Common myeloid progenitor, CD34-positive (primary cell): ENCODE data around the gene GRHL3.
"Not testable (repeated sequence)": the region's sequence is repeated elsewhere in the genome, so short reads cannot be mapped to it uniquely, and the experiment has no call there.

Experiments used
- CTCF ChIA-PET: fragments of 350-600 bp; sonication (Branson Sonifier 250); formaldehyde crosslinking; loops from one replicate; lab custom pipeline; 2021; ENCODE audit warnings: antibody characterized with exemption; lab: Charles Lee
- POLR2A ChIA-PET: fragments of 350-600 bp; sonication (Branson Sonifier 250); formaldehyde crosslinking; loops from one replicate; lab custom pipeline; 2021; ENCODE audit warnings: antibody characterized with exemption; lab: Charles Lee
- DNase-seq, 3 donors: peaks; one replicate each; pipeline versions ENCODE4 v3.0.0 to v3.0.0-alpha.2; 2013
- H3K27ac ChIP-seq, 2 experiments: 1 replicate in 1 of 2; 2 replicates in 1 of 2; pipeline ENCODE4 v1.7.0; 2013; ENCODE audit warnings: inconsistent platforms in 2 of 2, low read length in 2 of 2, mild to moderate bottlenecking in 2 of 2, low read depth in 1 of 2, moderate library complexity in 1 of 2; ENCODE audit not compliant: severe bottlenecking in 2 of 2, insufficient read depth in 1 of 2, poor library complexity in 1 of 2
- H3K27me3 ChIP-seq, 5 experiments: replicated peaks in 2 of 5; 1 replicate in 3 of 5; 2 replicates in 2 of 5; pipeline versions ENCODE4 v1.6.1 to v1.7.0; 2013; ENCODE audit warnings: low read length in 4 of 5, mild to moderate bottlenecking in 2 of 5, moderate library complexity in 2 of 5, inconsistent platforms in 1 of 5; ENCODE audit not compliant: insufficient read depth in 5 of 5, control insufficient read depth in 4 of 5
- H3K36me3 ChIP-seq, 4 experiments: 1 replicate in 2 of 4; 2 replicates in 2 of 4; pipeline versions ENCODE4 v1.6.1 to v1.7.0; 2013; ENCODE audit warnings: low read length in 3 of 4, control low read depth in 1 of 4, mild to moderate bottlenecking in 1 of 4; ENCODE audit not compliant: control insufficient read depth in 4 of 4, insufficient read depth in 4 of 4
- H3K4me1 ChIP-seq, 4 experiments: 1 replicate in 3 of 4; 2 replicates in 1 of 4; pipeline versions ENCODE4 v1.6.1 to v1.7.1; 2013; ENCODE audit warnings: low read length in 3 of 4, mild to moderate bottlenecking in 3 of 4, control low read depth in 1 of 4, inconsistent platforms in 1 of 4, moderate library complexity in 1 of 4; ENCODE audit not compliant: control insufficient read depth in 4 of 4, insufficient read depth in 4 of 4; ENCODE audit errors: control extremely low read depth in 1 of 4
- H3K4me3 ChIP-seq, 7 experiments: 1 replicate in 4 of 7; 2 replicates in 3 of 7; pipeline versions ENCODE4 v1.5.1 to v1.7.0; 2013; ENCODE audit warnings: mild to moderate bottlenecking in 7 of 7, low read length in 6 of 7, moderate library complexity in 6 of 7, inconsistent platforms in 2 of 7, low read depth in 2 of 7, control low read depth in 1 of 7; ENCODE audit not compliant: insufficient read depth in 4 of 7, control insufficient read depth in 1 of 7; ENCODE audit errors: extremely low read depth in 1 of 7
- H3K9me3 ChIP-seq, 5 experiments: 1 replicate in 4 of 5; 2 replicates in 1 of 5; pipeline versions ENCODE4 v1.6.1 to v1.7.1; 2013; ENCODE audit warnings: low read length in 4 of 5, mild to moderate bottlenecking in 2 of 5, inconsistent platforms in 1 of 5, low read depth in 1 of 5, moderate library complexity in 1 of 5; ENCODE audit not compliant: control insufficient read depth in 4 of 5, insufficient read depth in 2 of 5; ENCODE audit errors: control extremely low read depth in 1 of 5
- WGBS: methylation state at CpG from one replicate; pipeline ENCODE4 v1.1.5; 2013; ENCODE audit not compliant: insufficient coverage; 5-methylcytosine and 5-hydroxymethylcytosine counted together

Gene GRHL3

DNA sequence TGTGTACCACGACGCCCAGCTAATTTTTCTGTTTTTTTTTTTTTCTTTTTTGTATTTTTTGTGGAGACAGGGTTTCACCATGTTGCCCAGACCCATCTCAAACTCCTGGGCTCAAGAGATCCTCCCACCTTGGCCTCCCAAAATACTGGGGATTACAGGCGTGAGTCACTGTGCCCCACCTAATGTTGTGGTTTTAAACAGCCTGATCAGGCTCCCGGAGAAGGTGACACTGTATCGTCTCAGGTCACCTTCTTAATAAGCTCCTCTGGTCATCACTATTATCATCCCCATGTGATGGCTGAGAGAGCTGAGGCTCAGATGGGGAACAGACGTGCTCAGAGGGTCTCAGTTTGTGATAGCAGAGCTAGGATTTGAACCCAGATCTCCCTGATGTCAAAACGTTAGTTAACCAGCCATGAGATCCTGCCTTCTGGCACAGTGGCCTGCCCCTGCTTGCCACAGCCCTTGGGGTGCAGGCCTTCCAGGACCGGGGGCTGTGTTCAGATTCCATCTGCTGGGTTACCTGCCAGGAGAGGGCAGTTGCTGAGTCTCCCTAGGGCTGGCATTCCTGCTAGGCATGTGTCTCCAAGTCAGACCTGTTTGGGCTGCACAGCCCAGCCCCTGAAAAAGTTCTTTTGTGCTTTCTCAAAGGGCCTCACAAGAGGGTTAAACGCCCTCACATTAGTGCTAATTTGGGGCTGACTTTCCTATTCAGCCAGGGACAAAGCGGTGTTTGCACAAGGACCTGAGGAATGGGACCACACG is 32.7 kb upstream of the GRHL3 start:
- no peak for DNase-seq
- no peak overlapping the region for H3K27ac ChIP-seq
- H3K4me1 ChIP-seq, result no peaks in the 10 kb centered on the region
- ChIA-PET POLR2A (no interaction called here), CTCF (interaction anchor here (0.6 kb wide), 1 partner anchor 46 kb away, joined by 3 read pairs; no protein-coding TSS in a partner anchor)
- 96% methylated on average over 8 of the region's 11 CpGs for WGBS
- no peak overlapping the region for H3K4me3 ChIP-seq
- no peaks in the 10 kb centered on the region for H3K36me3 ChIP-seq
- H3K27me3 ChIP-seq, result peaks cover 0 to 3% (median 0%) of the 10 kb centered on the region in 5 experiments
- H3K9me3 ChIP-seq, result no peaks in the 10 kb centered on the region

- CTCF ChIA-PET, result not testable (repeated sequence)
Measured at GRCh38 chr1:24287779-24288178, 31.4 kb upstream of the GRHL3 start.

GRCh38 chr1:24288479-24288878 is 30.7 kb upstream of the GRHL3 start:
- Histone ChIP-seq H3K27me3 (peaks cover 0 to 6% (median 0%) of the 10 kb centered on the region in 5 experiments), H3K4me3 (no peak overlapping the region), H3K27ac (no peak overlapping the region), H3K36me3 (no peaks in the 10 kb centered on the region), H3K9me3 (no peaks in the 10 kb centered on the region), H3K4me1 (no peaks in the 10 kb centered on the region)
- ChIA-PET CTCF (interaction anchor here (0.6 kb wide), 1 partner anchor 12 kb away, joined by 3 read pairs; no protein-coding TSS in a partner anchor), POLR2A (no interaction called here)
- no CpG with 5 or more reads among the region's 1 CpG for WGBS
- no peak for DNase-seq

More at GRCh38 chr1:24287779-24288178, 31.4 kb upstream of the GRHL3 start:
- DNase-seq, H3K9me3 ChIP-seq, H3K4me3 ChIP-seq, POLR2A ChIA-PET, H3K27me3 ChIP-seq, H3K4me1 ChIP-seq, H3K27ac ChIP-seq, H3K36me3 ChIP-seq: not testable (repeated sequence)
- 100% methylated on average over 5 of the region's 6 CpGs for WGBS

DNA sequence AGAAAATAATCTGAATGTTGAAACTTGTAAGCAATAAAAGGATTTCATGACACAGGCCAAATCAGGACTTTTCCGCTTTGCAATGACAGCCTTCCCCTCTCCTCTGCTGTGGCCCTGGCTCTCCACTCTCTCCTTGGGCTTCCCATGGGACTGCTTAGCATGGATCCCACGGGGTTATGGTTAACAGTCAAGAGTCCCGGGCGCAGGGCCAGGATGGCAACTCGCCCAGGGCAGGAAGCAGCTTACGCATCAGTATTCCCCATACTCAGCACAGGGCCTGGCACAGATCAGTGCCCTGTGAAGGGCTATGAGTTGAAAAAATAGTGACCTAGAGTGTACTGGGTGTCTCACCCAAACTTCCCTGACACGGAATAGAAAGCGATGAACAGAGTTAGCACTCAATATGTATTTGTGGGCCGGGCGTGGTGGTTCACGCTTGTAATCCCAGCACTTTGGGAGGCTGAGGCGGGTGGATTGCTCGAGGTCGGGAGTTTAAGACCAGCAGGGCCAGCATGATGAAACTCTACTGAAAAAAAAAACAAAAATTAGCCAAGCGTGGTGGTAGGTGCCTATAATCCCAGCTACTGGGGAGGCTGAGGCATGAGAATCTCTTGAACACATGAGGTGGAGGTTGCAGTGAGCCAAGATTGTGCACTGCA is 29.1 kb upstream of the GRHL3 start:
- H3K4me1 ChIP-seq, result no peaks in the 10 kb centered on the region
- POLR2A ChIA-PET, result no interaction called here
- no peaks in the 10 kb centered on the region for H3K9me3 ChIP-seq
- no peak overlapping the region for H3K4me3 ChIP-seq
- H3K27me3 ChIP-seq, result peaks cover 0 to 6% (median 0%) of the 10 kb centered on the region in 5 experiments
- no peak for DNase-seq
- no peaks in the 10 kb centered on the region for H3K36me3 ChIP-seq
- CTCF ChIA-PET, result no interaction called here
- no peak overlapping the region for H3K27ac ChIP-seq
- 86% methylated on average over 11 of the region's 15 CpGs for WGBS

- no peaks in the 10 kb centered on the region for H3K9me3 ChIP-seq
- H3K27me3 ChIP-seq, result peaks cover 0 to 6% (median 0%) of the 10 kb centered on the region in 5 experiments
- no peak overlapping the region for H3K4me3 ChIP-seq
- no peaks in the 10 kb centered on the region for H3K4me1 ChIP-seq
- ChIA-PET POLR2A (no interaction called here), CTCF (no interaction called here)
- no peak overlapping the region for H3K27ac ChIP-seq
- no peak for DNase-seq
- WGBS, result 91% methylated on average over 8 of the region's 8 CpGs
- no peaks in the 10 kb centered on the region for H3K36me3 ChIP-seq
Measured at GRCh38 chr1:24290933-24291487, 28.1 kb upstream of the GRHL3 start.

DNA sequence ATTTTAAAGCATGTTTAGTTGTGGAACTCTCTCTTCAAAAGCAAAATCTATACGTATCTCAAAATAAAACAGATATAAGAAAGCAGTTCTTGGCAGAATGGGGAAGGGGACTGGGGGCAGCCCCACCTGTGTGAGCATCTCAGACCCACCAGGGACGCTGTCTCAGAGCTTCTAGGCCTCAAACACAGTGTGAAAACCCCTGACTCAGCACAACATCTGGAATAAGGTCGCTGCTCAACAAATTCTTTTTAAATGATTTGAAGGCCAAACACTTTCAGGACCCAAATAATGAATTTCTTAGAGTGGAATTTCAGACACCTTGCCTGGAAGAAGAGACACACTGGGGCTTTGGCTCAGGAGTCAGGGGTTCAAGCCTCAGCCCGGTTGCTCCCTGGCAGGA is 27.1 kb upstream of the GRHL3 start:
- H3K27me3 ChIP-seq, result peaks cover 0 to 6% (median 0%) of the 10 kb centered on the region in 5 experiments
- no peak for DNase-seq
- ChIA-PET POLR2A (no interaction called here), CTCF (no interaction called here)
- H3K36me3 ChIP-seq, result no peaks in the 10 kb centered on the region
- WGBS, result 94% methylated on average over 3 of the region's 4 CpGs
- H3K4me3 ChIP-seq, result no peak overlapping the region
- H3K27ac ChIP-seq, result no peak overlapping the region
- H3K4me1 ChIP-seq, result no peaks in the 10 kb centered on the region
- no peaks in the 10 kb centered on the region for H3K9me3 ChIP-seq

DNA sequence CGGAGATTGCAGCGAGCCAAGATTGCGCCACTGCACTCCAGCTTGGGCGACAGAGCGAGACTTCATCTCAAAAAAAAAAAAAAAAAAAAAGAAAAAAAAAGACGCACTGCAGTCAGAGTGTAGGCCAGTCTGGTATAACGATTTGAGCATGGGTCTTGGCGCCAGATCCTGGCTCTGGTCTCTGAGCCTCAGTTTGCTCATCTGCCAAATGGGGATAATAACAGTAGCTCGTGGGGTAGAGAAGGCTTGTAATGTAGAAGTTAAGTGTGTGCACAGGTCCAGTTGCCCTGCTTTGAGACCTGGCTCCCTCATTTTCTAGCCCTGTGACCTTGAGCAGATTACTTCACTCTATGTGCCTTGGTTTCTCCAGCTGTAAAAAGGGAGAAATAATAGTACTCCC is 26.3 kb upstream of the GRHL3 start:
- Histone ChIP-seq H3K9me3 (no peaks in the 10 kb centered on the region), H3K4me1 (no peaks in the 10 kb centered on the region), H3K27ac (no peak overlapping the region), H3K4me3 (no peak overlapping the region), H3K36me3 (no peaks in the 10 kb centered on the region), H3K27me3 (peaks cover 0 to 6% (median 0%) of the 10 kb centered on the region in 5 experiments)
- no peak for DNase-seq
- WGBS, result 97% methylated on average over 8 of the region's 9 CpGs
- POLR2A ChIA-PET, result interaction anchor here (0.6 kb wide), 1 partner anchor 67 kb away, joined by 3 read pairs; no protein-coding TSS in a partner anchor
- CTCF ChIA-PET, result no interaction called here
